ENCODE measurements around the gene C10orf95.

The C10orf95 gene

GRCh38 chr10:102413806-102414561, 37.4 kb downstream of the C10orf95 start:
- no peak for DNase-seq

GRCh38 chr10:102413053-102413705, 38.2 kb downstream of the C10orf95 start:
- no peak for DNase-seq

GRCh38 chr10:102412293-102412692, 39.0 kb downstream of the C10orf95 start:
- DNase-seq = no peak

DNA sequence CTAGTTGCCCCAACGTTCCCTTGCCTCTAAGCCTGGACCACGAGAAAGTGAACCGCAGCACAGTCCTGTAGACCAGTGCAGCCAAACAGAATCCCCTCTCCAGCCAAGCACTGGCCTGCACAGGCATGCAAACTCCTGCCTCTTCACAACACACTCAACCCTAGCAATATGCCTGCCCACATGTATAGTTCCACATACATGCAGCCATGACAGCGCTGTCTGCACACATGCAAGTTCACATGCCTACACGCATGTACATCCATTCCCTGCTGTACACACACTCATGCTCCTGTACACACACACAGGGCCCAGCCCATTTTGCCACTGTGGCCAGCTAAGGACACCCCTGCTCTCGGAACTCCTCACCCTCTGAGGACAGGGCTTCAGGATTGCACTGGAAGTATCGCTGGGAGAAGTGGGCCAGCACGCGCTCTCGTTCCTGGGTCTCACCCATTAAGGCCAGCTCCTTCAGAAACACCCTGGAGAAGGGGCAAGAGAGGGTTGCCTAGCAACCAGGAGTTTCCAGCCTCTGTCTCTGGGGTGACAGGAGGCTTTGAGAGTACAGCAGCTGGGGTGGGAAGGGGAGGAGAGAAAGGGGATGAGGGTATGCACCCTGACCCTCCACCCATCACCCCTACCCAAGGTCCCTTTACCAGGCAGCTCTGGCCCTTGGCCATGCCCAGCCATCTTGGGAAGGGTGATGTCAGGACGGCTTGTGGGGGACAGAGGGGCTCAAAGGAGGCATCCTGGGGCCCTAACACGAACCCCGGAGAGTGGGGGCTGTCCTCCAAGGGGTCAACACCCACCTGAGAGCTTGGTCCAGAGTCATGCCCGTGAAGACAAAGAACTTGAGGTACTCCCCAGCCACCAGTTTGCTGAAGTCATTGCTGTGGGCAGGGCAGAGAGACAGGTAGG, 39.7 kb downstream of the C10orf95 start:
- no peak for DNase-seq

- no peak for DNase-seq
Measured at GRCh38 chr10:102410429-102411073, 40.8 kb downstream of the C10orf95 start.

- DNase-seq = no peak
Measured at GRCh38 chr10:102409604-102410428, 41.5 kb downstream of the C10orf95 start.

GRCh38 chr10:102408728-102409603, 42.4 kb downstream of the C10orf95 start:
- no peak for DNase-seq

- DNase-seq = no peak
Measured at GRCh38 chr10:102408131-102408727, 43.1 kb downstream of the C10orf95 start.

DNA sequence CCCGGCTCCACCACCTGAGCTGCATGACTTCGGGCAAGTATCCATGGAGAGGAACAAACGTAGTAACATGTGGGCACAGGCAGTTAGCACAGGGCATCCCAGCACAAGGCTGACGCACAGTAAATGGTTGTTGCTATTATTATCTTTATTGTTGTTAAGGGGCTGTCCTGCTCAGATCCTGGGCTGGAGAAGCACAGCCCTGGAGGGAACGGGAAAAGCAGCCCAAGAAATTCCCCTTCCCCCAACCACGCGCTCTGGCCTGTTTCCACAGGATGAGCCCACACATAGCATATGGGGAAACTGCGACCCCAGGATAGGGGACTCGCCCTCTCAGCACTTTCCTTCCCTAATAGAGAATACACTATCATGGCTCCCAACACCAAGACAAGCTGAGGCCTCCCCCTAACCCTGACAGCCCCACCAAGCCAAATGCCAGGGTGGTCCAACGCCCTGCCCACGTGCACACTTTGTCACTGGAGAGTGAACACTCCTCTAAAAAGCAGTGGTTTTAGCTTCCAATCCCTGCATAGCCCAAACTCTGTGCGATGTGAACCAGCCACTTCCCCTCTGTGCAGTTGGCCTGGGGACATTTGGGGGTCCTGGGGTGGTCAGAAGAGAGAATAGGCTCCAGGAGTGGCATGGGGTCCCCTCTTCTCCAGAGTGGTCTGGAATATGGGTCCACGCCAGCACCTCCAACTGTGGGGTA, 43.8 kb downstream of the C10orf95 start:
- no peak for DNase-seq

GRCh38 chr10:102406815-102407214, 44.5 kb downstream of the C10orf95 start:
- DNase-seq = no peak

- no peak for DNase-seq
Measured at GRCh38 chr10:102405632-102406031, 45.7 kb downstream of the C10orf95 start.

DNA sequence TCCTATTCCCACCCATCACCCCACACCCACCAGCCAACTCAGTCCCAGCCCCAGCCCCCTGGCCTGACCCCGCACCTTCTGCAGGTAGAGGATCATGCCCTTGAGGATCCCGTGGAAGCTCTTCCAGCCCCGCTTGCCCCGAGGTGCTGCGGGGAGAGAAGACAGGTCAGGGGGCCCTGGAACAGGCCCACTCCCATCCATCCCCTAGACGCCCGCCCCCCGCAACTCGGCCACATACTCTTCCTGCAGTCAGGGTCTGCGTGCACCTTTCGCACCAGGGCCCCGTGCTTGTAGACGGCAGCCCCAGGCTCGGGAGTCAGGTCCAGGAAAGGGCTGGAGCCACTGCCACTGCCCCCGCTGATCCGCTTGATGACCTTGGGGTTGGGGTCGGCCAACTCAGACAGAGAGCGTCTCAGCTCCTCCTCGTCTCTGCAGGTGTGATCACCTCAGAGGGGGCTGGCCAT, 46.2 kb downstream of the C10orf95 start:
- no peak for DNase-seq

GRCh38 chr10:102404361-102405107, 46.8 kb downstream of the C10orf95 start:
- no peak for DNase-seq

- no peak for DNase-seq
Measured at GRCh38 chr10:102403115-102403514, 48.2 kb downstream of the C10orf95 start.

- DNase-seq = no peak
Measured at GRCh38 chr10:102402512-102402896, 48.8 kb downstream of the C10orf95 start.

GRCh38 chr10:102401735-102402511, 49.4 kb downstream of the C10orf95 start:
- DNase-seq = no peak

DNA sequence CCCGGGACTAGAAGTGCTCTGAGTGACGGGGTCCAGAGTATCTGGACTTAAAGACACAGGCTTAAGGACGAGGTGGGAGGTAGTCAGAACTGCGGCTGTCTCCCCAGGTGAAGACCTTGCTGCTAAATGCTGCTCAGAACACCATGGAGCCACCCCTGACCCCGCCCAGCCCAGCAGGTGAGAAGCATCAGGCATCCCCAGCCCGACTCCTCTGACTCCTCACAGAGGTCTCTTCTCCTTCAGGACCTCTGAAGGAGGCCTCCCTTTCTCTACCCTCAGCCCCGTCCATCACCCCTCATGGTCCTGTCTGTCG, 50.0 kb downstream of the C10orf95 start:
- DNase-seq = no peak

DNA sequence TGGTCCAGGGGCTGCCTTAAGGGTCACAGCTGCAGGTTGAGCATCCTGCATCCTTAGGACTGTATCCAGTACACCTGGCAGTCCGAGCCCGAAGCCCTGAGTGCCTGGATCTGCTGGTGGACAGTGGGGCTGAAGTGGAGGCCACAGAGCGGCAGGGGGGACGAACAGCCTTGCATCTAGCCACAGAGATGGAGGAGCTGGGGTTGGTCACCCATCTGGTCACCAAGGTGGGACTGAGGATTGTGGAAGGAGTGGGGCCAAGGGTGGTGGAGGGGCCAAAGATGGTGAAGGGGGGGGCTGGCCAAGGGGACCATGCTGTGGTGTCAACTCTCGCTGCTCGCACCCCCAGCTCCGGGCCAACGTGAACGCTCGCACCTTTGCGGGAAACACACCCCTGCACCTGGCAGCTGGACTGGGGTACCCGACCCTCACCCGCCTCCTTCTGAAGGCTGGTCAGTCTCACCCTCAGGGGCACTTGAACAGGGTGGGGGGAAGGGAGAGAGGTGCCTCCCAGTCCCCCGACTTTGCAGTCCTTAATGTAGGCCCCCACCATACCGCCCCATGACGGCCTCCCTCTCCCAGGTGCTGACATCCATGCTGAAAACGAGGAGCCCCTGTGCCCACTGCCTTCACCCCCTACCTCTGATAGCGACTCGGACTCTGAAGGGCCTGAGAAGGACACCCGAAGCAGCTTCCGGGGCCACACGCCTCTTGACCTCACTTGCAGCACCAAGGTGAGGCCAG, 50.6 kb downstream of the C10orf95 start:
- DNase-seq = no peak
